ENCODE results near the gene TMEM132C.

DNA sequence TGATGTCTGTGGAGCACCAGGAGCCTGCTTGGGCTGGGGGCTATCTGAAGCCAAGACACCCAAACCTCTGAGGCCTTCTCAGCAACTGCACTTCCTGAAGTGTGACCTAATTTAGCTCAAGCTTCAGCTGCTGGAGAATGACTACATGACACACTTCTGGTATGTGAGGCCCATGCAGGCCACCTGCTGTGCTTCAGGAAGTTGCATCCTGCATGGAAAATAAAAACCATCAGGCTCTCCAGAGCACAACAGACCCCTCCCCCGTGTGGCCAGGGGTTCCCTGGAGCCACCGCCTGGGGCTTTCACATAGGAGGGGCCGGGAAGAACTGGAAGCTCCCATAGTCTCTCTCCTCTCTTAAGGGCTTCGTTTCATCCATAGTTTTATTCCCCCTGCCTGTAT lies 339.1 kb downstream of the TMEM132C start:
- TF ChIP-seq CTCF (IDR thresholded peaks at IDR 0.05) (no peak), POLR2A (IDR thresholded peaks at IDR 0.05) (no peak)

All from right lobe of liver (tissue), 4 donors.